Large intestine (tissue), 3 donors: ENCODE results near the gene SPPL2A. TPM values are rescaled to one million over a fixed set of nuclear protein-coding genes. Genes with fewer than 3 reads are reported as not detected.
A peak's percentile ranks its signal among the peaks of the same experiment; 100 is the strongest.

ENCODE experiments used
- DNase-seq, 2 donors: peaks; one replicate each; pipeline versions ENCODE4 v3.0.0 to v3.0.0-alpha.2; 2013
- H3K27ac ChIP-seq: one replicate; pipeline ENCODE4 v1.5.1; 2013; ENCODE audit warnings: low read length
- H3K27me3 ChIP-seq: 2 replicates; pipeline ENCODE4 v1.6.1; 2013; ENCODE audit warnings: low read length; ENCODE audit not compliant: control insufficient read depth, insufficient read depth
- H3K36me3 ChIP-seq: 2 replicates; pipeline ENCODE4 v1.6.1; 2013; ENCODE audit warnings: low read length; ENCODE audit not compliant: control insufficient read depth, insufficient read depth
- H3K4me1 ChIP-seq: one replicate; pipeline ENCODE4 v1.6.1; 2013; ENCODE audit warnings: low read length; ENCODE audit not compliant: control insufficient read depth, insufficient read depth
- H3K4me3 ChIP-seq: one replicate; pipeline ENCODE4 v1.5.1; 2013; ENCODE audit warnings: low read length
- H3K9me3 ChIP-seq: one replicate; pipeline ENCODE4 v1.6.1; 2013; ENCODE audit warnings: mild to moderate bottlenecking, low read depth, low read length, moderate library complexity; ENCODE audit not compliant: control insufficient read depth
- WGBS: methylation state at CpG from one replicate; pipeline ENCODE4 v1.1.5; 2013; ENCODE audit warnings: low lambda C conversion rate; ENCODE audit not compliant: insufficient coverage; 5-methylcytosine and 5-hydroxymethylcytosine counted together
- polyA plus RNA-seq: library from polyadenylated mRNA; unstranded; fragments of 120-200 nt; gene quantifications from one replicate; pipeline ENCODE4 v1.2.1, GENCODE V29; 2013

The SPPL2A gene
- polyA plus RNA-seq, 1 donor, result 59.2 TPM

GRCh38 chr15:50803479-50804180, 38.1 kb upstream of the SPPL2A start:
- H3K27me3 ChIP-seq, result no peaks in the 10 kb centered on the region
- no CpG with 5 or more reads among the region's 2 CpGs for WGBS
- no peak overlapping the region for H3K27ac ChIP-seq

DNA sequence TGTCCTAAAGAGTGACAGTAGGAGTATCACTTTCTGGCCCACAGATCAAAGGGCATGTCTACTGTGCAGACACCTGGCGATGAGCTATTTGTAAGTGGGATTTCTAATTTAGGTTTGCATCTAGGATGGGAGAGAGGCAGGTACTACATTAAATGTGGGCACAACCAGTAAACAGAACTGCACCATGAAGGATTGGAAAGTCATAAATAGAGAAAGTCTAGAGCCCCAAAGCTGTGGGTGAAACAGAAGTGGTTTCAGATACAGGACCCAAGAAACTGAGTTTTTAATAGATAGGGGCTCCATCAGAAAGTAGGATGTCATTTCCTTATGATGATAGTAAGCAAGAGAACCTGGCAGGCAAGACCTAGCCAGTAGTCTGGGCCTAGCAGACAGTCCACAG, 35.2 kb upstream of the SPPL2A start:
- no CpG with 5 or more reads among the region's 1 CpG for WGBS
- no peak for DNase-seq
- no peaks in the 10 kb centered on the region for H3K27me3 ChIP-seq
- H3K9me3 ChIP-seq, result no peaks in the 10 kb centered on the region
- H3K4me1 ChIP-seq, result peaks cover 7% of the 10 kb centered on the region
- H3K36me3 ChIP-seq, result no peaks in the 10 kb centered on the region
- H3K27ac ChIP-seq, result no peak overlapping the region
- H3K4me3 ChIP-seq, result no peak overlapping the region

More at GRCh38 chr15:50803479-50804180, 38.1 kb upstream of the SPPL2A start:
- H3K4me3 ChIP-seq, result no peak overlapping the region
- H3K4me1 ChIP-seq, result peaks cover 5% of the 10 kb centered on the region
- H3K36me3 ChIP-seq, result no peaks in the 10 kb centered on the region
- no peaks in the 10 kb centered on the region for H3K9me3 ChIP-seq
- no peak for DNase-seq

- H3K4me3 ChIP-seq, result no peak overlapping the region
- DNase-seq, result peak; percentile 33 to 75
- H3K4me1 ChIP-seq, result peaks cover 7% of the 10 kb centered on the region
- no peaks in the 10 kb centered on the region for H3K9me3 ChIP-seq
- H3K36me3 ChIP-seq, result no peaks in the 10 kb centered on the region
- no CpG with 5 or more reads among the region's 3 CpGs for WGBS
- peak overlapping the region; percentile 49 for H3K27ac ChIP-seq
- H3K27me3 ChIP-seq, result no peaks in the 10 kb centered on the region
These were observed 33.2 kb upstream of the SPPL2A start for GRCh38 chr15:50798684-50799083.

DNA sequence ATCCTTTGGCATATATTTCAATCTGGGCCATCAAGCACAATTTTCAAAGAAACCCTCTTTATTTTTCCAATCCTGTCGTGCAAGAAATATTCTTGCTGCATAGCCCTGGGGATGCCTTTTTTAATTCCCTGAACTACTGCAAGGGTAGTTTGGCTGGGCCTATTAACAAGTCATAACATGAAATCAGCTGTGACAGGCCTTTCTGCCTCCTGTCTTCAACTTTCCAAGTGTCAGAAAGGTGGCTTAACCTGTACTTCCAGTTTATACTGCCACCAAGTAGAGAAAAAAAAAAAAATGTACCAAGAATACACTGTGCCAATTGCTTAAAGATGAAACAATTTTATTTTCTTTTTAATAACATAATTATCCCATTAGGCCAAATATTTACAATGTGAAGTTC, 32.4 kb upstream of the SPPL2A start:
- peak; percentile 37 to 55 for DNase-seq
- H3K36me3 ChIP-seq, result no peaks in the 10 kb centered on the region
- peaks cover 7% of the 10 kb centered on the region for H3K4me1 ChIP-seq
- H3K4me3 ChIP-seq, result no peak overlapping the region
- 83% methylated on average over 1 of the region's 1 CpG for WGBS
- H3K27me3 ChIP-seq, result no peaks in the 10 kb centered on the region
- no peak overlapping the region for H3K27ac ChIP-seq
- no peaks in the 10 kb centered on the region for H3K9me3 ChIP-seq

DNA sequence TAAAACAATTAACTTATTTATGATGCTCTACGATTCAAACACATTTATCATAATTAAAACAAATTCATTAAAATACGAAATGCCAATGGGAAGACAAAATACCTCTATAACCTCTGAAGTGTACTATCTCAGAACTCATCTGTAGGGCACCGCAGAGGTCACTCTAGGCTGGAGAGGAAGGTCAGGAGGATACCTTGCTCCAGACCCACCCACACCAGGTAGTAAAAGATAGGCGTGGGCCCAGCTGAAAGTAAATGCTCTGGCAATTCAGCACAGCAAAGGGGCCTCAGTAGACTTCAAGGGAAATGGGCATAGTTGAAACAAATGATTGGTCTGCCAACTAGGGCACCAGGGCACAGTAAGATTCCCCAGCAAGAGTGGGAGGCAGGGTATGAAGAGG, 26.0 kb upstream of the SPPL2A start:
- Histone ChIP-seq H3K27ac (peak overlapping the region; percentile 23), H3K4me3 (no peak overlapping the region), H3K9me3 (no peaks in the 10 kb centered on the region), H3K4me1 (peaks cover 11% of the 10 kb centered on the region), H3K27me3 (no peaks in the 10 kb centered on the region), H3K36me3 (no peaks in the 10 kb centered on the region)
- no CpG with 5 or more reads among the region's 4 CpGs for WGBS
- peak in 1 of 2 donors; percentile 46 for DNase-seq

- Histone ChIP-seq H3K36me3 (no peaks in the 10 kb centered on the region), H3K9me3 (no peaks in the 10 kb centered on the region), H3K27me3 (no peaks in the 10 kb centered on the region), H3K27ac (peak overlapping the region; percentile 23), H3K4me3 (no peak overlapping the region), H3K4me1 (peaks cover 11% of the 10 kb centered on the region)
- DNase-seq, result peak in 1 of 2 donors; percentile 61
- 40% methylated on average over 1 of the region's 7 CpGs for WGBS
These were observed 25.4 kb upstream of the SPPL2A start for GRCh38 chr15:50790778-50791453.

DNA sequence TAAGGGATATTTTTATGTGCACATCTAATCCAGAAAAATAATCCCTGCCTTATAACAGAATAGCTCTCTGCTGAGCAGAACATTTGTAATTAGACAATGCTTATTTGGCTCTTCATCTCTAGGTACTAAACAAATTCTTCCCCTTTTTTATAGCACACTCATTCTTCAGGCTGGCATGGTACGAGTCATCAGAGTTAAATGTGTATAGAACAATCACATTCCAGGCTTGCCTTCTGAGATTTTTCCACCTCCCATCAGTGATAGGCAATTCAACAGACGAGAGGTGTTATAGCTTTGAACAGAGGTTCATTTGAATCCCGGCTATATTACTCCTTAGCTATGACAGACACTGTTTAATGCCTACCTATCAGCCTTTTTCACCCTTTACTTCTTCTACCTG, 21.4 kb upstream of the SPPL2A start:
- 20% methylated on average over 1 of the region's 3 CpGs for WGBS
- no peak overlapping the region for H3K27ac ChIP-seq
- no peak overlapping the region for H3K4me3 ChIP-seq
- DNase-seq, result no peak
- no peaks in the 10 kb centered on the region for H3K9me3 ChIP-seq
- no peaks in the 10 kb centered on the region for H3K27me3 ChIP-seq
- H3K4me1 ChIP-seq, result peaks cover 8% of the 10 kb centered on the region
- no peaks in the 10 kb centered on the region for H3K36me3 ChIP-seq

- no peak for DNase-seq
- WGBS, result 50% methylated on average over 2 of the region's 2 CpGs
- Histone ChIP-seq H3K4me3 (no peak overlapping the region), H3K36me3 (no peaks in the 10 kb centered on the region), H3K27ac (no peak overlapping the region), H3K27me3 (no peaks in the 10 kb centered on the region), H3K4me1 (peaks cover 3% of the 10 kb centered on the region), H3K9me3 (no peaks in the 10 kb centered on the region)
These were observed 20.9 kb upstream of the SPPL2A start for GRCh38 chr15:50786438-50786837.

DNA sequence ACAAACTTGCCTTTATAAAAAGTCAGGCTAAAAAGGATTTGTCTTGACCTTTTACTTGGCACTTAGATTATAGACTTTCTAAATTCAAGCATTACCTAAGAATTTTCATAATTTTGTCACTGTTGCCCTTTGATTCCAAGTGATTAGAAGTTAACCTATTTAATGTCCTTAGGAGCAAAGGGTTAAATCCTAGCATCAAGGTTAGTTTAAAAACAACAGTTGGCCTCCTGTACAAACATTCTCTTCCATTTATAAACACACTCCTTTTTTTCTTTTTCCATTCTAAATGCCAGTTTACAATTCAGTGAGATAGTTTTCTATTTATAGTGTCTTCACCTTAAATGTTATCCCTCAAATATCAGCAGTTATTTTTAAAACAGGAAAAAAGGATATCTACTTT, 18.4 kb upstream of the SPPL2A start:
- no peaks in the 10 kb centered on the region for H3K4me1 ChIP-seq
- no peak overlapping the region for H3K27ac ChIP-seq
- DNase-seq, result no peak
- H3K36me3 ChIP-seq, result no peaks in the 10 kb centered on the region
- no peaks in the 10 kb centered on the region for H3K9me3 ChIP-seq
- no peaks in the 10 kb centered on the region for H3K27me3 ChIP-seq
- no peak overlapping the region for H3K4me3 ChIP-seq

DNA sequence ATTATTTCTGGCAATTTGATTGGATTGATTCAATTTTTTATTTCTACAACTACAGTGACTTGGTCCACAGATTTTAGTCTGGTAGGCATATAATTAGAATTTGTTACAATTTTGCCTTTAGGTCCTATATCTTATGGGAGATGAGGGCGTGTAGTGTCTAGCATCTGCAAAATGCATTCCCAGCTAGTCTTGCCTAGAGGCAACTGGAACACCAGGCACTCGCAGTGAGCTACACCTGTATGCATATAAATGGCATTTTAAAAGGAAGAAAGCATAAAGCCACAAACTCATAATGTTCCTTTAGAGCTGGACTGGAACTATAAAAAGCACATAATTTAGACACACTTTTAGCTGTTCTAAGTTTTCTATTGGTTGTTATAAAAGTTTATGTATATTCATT, 17.9 kb upstream of the SPPL2A start:
- no CpG with 5 or more reads among the region's 2 CpGs for WGBS
- DNase-seq, result no peak
- H3K27ac ChIP-seq, result no peak overlapping the region
- H3K4me3 ChIP-seq, result no peak overlapping the region
- H3K4me1 ChIP-seq, result no peaks in the 10 kb centered on the region
- H3K36me3 ChIP-seq, result no peaks in the 10 kb centered on the region
- H3K9me3 ChIP-seq, result no peaks in the 10 kb centered on the region
- no peaks in the 10 kb centered on the region for H3K27me3 ChIP-seq

DNA sequence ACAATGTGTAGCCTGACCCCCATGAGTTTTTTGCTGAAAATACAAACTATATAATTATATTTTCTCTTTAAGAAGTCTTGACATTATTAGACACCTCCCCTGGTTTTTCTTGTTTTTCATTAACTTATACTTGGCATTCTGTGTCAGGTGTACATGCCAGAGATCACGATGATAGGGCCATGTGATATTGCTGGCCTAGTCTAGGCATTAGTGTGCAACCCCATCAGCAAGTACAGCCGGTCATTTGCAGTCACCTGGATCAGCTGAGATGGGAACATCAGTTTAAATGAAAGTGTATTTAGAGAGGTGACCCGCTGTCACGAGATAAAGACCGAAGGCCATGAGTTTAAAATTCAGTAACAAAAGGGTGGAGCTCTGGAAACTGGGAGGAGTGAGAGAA, 12.6 kb upstream of the SPPL2A start:
- no peak overlapping the region for H3K27ac ChIP-seq
- peak; percentile 55 to 61 for DNase-seq
- no peaks in the 10 kb centered on the region for H3K36me3 ChIP-seq
- no peaks in the 10 kb centered on the region for H3K27me3 ChIP-seq
- peaks cover 2% of the 10 kb centered on the region for H3K4me1 ChIP-seq
- H3K4me3 ChIP-seq, result no peak overlapping the region
- no peaks in the 10 kb centered on the region for H3K9me3 ChIP-seq
- 60% methylated on average over 2 of the region's 5 CpGs for WGBS
